A172 (cell line): ENCODE measurements around the gene MPPED2. TPM values are rescaled to one million over a fixed set of nuclear protein-coding genes. Genes with fewer than 3 reads are reported as not detected.

ENCODE experiments used
- DNase-seq: peaks from one replicate; pipeline ENCODE4 v3.0.0-alpha.2; 2015; ENCODE audit warnings: low spot score
- total RNA-seq: library from RNA; depleted of rRNA; stranded (reverse); fragments of >200 nt; shearing (Covaris generic); gene quantifications from 2 replicates; pipeline ENCODE4 v1.2.3, GENCODE V29; 2014

Gene MPPED2
- total RNA-seq, 1 experiment from 2014 or later: not detected

DNA sequence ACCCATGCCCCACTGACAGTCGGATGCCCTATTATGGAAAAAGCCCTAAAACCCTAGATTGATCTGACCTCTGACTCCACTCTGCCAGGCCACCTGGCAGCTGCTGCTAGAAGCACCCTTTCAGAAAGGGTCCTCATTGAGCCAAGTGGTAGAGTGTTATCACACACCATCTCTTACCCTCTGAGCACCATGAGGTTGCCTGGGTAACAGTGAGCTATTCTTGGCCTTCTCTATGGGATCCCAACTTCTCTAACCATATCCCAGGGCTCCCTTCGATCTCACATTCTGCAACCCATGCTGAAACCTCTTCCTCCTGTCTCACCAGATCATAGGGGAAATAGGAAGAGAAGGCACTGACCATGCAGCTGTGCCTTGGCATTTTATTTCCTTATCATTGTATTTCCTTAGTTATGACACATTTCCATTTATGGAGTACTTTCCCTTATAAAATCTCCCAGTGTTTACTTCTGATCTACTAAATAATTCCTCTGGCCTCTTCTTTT, 52.7 kb downstream of the MPPED2 start:
- no peak for DNase-seq

DNA sequence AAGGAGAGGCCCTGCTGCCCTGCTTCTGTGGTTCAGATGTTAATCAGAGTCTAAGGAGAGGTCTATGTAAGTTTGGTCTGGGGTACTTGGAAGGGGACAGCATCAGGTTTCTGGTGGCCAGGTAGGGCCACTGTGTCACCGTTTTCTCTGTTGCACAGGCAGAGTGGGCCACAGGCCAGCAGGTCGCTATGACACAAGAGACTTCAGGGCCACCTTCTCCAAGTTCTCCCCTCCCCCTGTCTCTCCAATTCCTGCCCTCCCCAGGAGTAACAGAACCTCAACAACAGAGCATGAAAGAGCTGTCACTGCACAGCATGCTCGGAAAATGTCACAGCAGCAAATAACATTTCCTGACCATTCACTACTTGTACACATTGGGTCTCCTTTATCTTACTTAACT, 58.6 kb downstream of the MPPED2 start:
- no peak for DNase-seq

- DNase-seq: no peak
Observed at GRCh38 chr11:30526558-30526957, 59.6 kb downstream of the MPPED2 start.

DNA sequence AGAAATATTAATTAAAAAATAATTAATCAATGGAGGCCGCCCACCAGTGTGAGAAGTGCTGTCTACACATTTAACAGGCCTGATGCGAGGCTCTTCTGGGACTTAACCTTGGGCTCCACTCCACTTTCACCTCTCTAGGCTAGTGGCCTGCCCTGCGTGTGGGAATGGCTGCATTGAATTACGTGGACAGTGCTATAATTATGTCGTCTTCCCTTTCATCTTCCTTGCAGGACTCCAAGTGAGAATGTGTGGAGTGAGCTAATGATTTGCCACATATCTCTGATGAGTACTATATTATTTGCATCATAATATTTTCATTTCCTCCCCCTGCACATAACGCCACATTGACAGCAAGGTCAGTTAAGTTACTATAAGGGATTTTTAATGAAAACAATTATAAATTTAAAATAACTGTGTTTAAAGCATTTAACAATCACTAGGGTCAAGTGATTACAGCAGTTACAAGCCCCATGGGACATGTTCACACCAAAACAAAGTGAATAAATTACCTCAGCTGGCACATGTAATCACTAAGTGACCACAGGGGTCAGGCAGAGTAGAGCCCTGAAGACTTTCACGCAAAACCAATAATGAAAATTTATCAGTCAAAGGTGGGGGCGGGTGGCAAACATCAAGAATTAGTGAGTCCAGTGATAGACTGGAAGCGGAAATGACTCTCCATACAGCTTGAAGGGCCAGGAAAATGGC, 63.5 kb downstream of the MPPED2 start:
- DNase-seq: no peak

DNA sequence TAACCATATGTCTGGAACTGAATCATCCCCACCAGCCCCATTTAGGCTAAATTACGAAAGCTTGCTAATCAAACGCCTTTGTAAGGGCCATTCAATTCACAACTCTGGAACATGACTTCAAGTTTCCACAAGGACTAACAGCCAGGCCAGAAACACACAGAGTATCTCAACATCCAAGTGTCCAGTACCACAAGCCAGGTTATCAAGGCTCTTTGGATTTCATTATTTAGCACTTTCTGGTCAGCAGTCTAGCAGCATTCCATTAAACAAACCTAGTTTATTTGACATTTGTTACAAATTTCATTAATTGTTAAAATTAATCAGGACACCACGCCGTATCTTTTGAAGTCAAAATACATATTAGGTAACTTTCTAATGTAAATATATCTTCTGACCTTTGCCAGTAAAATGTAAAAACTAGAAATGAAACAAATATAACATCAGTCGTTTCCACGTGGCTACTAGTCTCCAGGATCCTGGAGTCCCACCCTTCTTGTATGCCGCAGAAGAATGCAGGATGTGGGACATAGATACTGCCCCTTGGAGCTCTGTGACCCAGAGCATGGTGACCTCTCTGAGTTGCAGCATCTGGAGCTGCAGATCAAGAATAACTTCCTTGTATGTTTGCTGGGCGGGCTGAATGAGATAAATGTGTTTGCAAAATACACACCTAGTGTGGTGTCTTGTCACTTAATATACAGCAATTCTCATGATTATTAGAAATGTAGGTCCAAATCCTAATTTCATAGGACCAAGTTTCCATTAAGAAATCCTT, 64.7 kb downstream of the MPPED2 start:
- no peak for DNase-seq

- no peak for DNase-seq
Observed at GRCh38 chr11:30513087-30513486, 73.1 kb downstream of the MPPED2 start.

DNA sequence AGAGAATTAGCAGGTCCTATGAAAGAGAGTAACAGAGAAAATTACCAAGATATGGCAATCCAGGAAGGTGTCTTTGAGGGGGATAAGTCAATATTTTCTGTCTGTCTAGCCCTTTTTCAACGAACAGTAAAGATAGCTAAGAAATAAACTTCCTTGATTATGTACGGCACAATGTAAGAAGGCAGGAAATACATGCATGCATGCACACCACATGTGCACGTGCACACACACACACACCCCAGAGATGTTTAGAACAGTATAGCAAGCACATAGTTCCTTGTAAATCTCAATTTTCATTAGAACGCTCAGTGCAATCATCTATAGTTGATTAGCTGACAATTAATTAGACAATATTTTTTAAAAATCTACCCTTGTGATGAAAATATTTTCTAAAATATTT, 74.7 kb downstream of the MPPED2 start:
- DNase-seq: no peak

GRCh38 chr11:30510750-30511149, 75.4 kb downstream of the MPPED2 start:
- no peak for DNase-seq

DNA sequence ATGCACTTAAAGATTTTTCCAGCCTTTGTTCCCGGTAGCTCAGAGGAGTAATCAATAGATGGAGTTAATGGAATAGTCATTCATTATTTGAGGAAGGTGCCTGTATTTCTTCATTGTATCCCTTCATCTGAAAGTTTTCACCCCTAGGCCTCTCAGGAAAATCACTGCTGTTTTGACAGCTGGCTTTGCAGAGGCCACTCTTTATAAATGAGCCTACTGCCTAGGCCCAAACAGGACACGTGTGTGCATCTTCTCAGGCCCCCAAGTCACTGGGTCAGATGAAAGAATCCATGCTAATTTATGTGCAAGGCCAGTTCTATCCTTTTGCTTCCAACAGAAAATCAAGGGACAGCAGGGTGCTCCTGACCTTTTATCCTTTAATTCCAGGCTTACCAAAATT, 76.8 kb downstream of the MPPED2 start:
- no peak for DNase-seq

GRCh38 chr11:30508594-30508993, 77.6 kb downstream of the MPPED2 start:
- DNase-seq: no peak

- no peak for DNase-seq
Observed at GRCh38 chr11:30505603-30506002, 80.5 kb downstream of the MPPED2 start.

GRCh38 chr11:30504468-30504867, 81.7 kb downstream of the MPPED2 start:
- DNase-seq: no peak

DNA sequence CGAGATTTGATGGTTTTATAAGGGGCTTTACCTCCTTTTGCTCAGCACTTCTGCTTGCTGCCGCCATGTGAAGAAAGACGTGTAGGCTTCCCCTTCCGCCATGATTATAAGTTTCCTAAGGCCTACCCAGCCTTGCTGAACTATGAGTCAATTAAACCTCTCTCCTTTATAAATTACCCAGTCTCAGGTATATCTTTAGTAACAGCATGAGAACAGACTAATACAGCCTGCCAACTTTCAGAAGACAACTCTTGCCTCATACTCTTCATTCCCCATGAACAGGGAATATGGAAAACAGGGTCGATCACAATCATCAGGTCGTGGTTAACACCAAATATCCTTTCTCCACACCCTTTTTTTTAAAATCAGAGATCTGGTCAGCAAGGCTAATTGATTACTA, 83.0 kb downstream of the MPPED2 start:
- DNase-seq: no peak

DNA sequence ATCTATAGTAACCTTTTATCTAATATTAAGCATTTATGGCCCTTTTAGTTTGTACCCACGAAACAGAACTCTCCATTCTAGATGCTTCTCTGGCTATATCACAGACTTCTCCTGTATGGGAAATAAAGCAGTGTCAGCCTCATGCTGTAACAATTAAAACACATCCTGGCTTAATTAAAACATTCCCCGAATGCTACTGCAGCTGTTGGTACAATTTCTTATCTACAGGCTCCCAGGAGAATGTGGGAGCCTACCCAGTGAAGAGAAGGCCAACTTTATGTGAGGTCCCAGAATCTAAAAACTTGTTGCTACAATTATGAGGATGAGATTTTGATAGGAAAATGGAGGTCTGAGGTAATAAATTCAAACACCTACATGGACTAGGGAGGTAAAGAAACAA, 83.8 kb downstream of the MPPED2 start:
- DNase-seq: no peak

DNA sequence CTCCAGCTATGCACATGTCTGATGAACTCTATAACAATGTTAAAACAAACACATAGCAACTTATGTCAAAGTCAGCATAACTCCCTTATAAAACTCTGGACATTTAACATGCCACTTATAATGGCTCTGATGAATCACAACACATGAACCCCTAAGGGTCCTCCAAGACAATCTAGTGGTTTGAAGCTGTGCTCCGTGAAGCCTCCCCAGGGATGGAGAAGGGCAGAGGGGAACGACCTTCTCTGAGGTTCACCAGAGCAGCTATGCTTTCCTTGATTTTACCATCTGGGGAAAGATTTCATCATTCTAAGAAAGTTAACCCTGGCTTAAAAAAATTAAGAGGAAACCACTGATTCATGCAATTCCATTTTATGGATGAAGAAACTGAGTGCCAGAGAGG, 84.4 kb downstream of the MPPED2 start:
- DNase-seq: no peak

DNA sequence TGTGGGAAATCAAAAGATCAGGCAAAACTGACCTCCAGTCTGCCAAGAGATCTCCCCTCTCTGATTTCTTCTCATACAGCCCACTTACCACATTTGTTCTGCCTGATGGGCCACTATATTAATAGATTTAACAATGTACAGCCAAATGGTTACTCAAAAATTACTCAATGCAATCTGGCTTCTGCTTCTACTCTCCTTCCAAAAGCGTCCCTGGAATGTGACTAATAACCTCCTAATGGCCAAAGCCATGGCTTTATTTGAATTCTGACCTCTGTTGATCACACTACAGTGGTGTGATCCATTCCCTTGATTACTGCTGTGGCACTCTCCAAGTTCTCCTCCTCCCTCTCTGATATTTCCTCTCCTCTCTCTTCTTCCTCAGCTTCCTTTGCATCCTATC, 86.2 kb downstream of the MPPED2 start:
- DNase-seq: no peak

DNA sequence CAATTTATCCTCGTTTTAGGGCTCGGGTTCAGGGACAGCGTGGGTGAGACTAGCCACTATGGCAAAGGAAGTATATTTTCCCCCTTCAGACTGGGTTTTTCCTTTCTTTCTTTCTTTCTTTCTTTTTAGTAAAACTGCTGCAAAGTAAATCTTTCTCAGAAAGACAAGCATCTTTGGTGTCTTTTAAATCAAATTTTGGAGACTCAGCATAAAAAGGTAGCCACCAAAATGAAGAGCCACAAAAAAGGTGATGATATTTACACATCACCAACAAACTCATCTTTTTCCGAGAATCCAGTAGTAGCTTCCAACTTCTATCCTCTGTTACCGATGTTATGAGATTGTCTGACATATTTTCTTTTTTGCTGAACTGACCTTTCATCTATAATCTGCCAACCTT, 88.6 kb downstream of the MPPED2 start:
- DNase-seq: no peak

DNA sequence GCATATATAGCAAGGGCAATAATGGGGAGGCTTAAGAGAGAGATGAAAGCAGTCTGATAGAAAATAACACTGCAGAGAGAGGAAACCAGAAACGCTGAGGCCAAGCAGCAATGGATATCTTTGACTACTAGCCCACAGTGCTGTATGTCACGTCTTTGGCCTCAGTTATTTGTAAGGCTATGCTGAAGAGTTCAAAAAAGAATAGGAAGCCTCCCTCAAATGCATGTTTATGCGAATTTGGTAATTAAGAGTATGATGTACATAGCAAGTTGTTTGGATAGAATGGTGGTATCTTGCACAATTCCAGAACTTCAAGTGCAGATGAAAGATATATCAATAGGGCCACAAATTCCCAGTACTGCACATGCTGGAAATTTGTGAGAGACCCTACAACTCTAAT, 89.2 kb downstream of the MPPED2 start:
- DNase-seq: no peak

DNA sequence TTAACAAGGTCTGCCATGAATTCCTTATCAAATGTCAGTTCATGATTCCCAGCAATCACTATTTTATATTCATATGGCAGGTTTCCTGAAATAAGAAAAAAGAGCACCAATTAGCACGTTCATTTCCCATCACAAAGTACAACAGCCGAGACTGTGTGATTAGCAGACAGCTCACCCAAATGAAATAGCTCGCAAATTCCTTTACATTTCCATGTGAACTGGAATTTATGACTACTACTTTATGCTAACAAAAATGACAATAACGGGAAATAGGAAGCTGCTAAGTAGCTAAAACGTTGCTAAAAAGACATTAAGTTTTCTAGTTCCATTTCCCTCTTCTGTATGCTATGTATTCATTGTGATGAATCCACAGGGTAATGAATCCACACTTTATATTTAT, 90.7 kb downstream of the MPPED2 start:
- no peak for DNase-seq

DNA sequence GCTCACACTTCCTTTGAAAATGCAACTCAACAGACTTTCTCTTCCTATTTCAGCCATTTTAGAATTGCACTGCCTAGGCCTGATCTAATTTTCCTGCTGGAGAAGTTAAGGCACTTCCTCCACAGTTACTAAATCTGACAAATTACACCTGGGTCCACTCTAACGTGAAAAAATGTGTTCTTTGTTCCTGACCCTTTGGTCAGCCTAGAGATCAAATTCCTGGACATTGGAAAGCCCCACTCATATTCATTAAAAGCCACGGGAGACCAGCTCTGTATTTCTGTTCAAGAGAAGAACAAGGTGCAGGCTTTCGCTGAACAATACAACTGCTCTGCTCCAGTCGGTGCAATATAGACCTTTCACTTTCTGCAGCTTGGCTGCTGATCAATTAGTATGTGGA, 96.6 kb downstream of the MPPED2 start:
- no peak for DNase-seq

- DNase-seq: no peak
Observed at GRCh38 chr11:30489076-30489475, 97.1 kb downstream of the MPPED2 start.

GRCh38 chr11:30488304-30488998, 97.7 kb downstream of the MPPED2 start:
- no peak for DNase-seq
